ENCODE results near the gene FHIP2A. TPM values are rescaled to one million over a fixed set of nuclear protein-coding genes. Genes with fewer than 3 reads are reported as not detected.

The FHIP2A gene
- polyA plus RNA-seq, 3 donors = 4.4 to 9.6 (median 9.2) TPM

DNA sequence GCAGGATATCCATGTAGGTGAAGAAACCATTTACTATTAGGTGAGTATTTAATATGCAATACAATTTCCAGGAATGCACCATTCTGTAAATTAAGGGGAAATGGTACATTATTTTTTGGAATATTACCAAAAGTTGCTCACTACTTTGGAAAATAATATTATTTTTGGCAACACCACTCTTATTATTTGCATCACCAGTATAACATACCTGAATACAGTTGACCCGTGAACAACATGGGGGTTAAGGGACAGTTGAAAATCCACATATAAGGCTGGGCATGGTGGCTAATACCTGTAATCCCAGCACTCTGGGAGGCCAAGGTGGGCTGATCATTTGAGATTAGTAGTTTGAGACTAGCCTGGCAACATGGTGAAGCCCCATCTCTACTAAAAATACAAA lies 21.2 kb upstream of the FHIP2A start:
- peaks cover 4% of the 10 kb centered on the region for H3K4me1 Mint-ChIP-seq
- H4K20me1 ChIP-seq (ENCODE audit: insufficient read depth, low read length) = no peaks in the 10 kb centered on the region
- DNase-seq = no peak
- H3K79me2 ChIP-seq (ENCODE audit: insufficient read depth, low read length) = no peaks in the 10 kb centered on the region
- no peak overlapping the region for H2AFZ ChIP-seq (ENCODE audit: insufficient read depth, low read depth, low read length, poor library complexity, severe bottlenecking)
- H3K9me3 ChIP-seq (replicated peaks in 1 of 2; ENCODE audit: control insufficient read depth in 1 of 2, insufficient read depth in 1 of 2, low read length in 2 of 2) = no peaks in the 10 kb centered on the region
- H3K4me3 ChIP-seq (replicated peaks in 1 of 3; ENCODE audit: low read depth in 2 of 3, low read length in 3 of 3) = no peak overlapping the region
- no peak overlapping the region for H3K27ac ChIP-seq (ENCODE audit: low read depth in 1 of 2, low read length in 2 of 2)
- peaks cover 0 to 5% (median 1%) of the 10 kb centered on the region in 7 donors for H3K9me3 Mint-ChIP-seq
- no peaks in the 10 kb centered on the region for H3K36me3 Mint-ChIP-seq
- no peak overlapping the region for H3K4me3 Mint-ChIP-seq
- TF ChIP-seq, protein P1, sequence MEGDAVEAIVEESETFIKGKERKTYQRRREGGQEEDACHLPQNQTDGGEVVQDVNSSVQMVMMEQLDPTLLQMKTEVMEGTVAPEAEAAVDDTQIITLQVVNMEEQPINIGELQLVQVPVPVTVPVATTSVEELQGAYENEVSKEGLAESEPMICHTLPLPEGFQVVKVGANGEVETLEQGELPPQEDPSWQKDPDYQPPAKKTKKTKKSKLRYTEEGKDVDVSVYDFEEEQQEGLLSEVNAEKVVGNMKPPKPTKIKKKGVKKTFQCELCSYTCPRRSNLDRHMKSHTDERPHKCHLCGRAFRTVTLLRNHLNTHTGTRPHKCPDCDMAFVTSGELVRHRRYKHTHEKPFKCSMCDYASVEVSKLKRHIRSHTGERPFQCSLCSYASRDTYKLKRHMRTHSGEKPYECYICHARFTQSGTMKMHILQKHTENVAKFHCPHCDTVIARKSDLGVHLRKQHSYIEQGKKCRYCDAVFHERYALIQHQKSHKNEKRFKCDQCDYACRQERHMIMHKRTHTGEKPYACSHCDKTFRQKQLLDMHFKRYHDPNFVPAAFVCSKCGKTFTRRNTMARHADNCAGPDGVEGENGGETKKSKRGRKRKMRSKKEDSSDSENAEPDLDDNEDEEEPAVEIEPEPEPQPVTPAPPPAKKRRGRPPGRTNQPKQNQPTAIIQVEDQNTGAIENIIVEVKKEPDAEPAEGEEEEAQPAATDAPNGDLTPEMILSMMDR (IDR thresholded peaks at IDR 0.05) = no peak
- H3K27me3 Mint-ChIP-seq (ENCODE audit: low read depth in 3 of 3) = peaks cover 0 to 6% (median 3%) of the 10 kb centered on the region in 3 donors
- no peak overlapping the region for H3K4me2 ChIP-seq (replicated peaks; ENCODE audit: extremely low read depth, low read length, poor library complexity, severe bottlenecking)
- no peak overlapping the region for H3K9ac ChIP-seq (ENCODE audit: insufficient read depth, low read length, poor library complexity, severe bottlenecking)
- no peaks in the 10 kb centered on the region for H3K36me3 ChIP-seq (replicated peaks in 1 of 2; ENCODE audit: control insufficient read depth in 1 of 2, insufficient read depth in 2 of 2, low read length in 2 of 2)
- H3K27ac Mint-ChIP-seq = no peak overlapping the region
- H3K4me1 ChIP-seq (ENCODE audit: control insufficient read depth in 1 of 2, insufficient read depth in 2 of 2, low read length in 2 of 2) = no peaks in the 10 kb centered on the region
- intact Hi-C loops (cut with micrococcal nuclease) = no loop called here
- H3K27me3 ChIP-seq (ENCODE audit: control insufficient read depth in 2 of 2, insufficient read depth in 2 of 2, low read length in 2 of 2) = peaks cover 0 to 2% of the 10 kb centered on the region in 2 donors
- WGBS (ENCODE audit: insufficient coverage) = no CpG with 5 or more reads among the region's 1 CpG

- Mint-ChIP-seq H3K36me3 (no peaks in the 10 kb centered on the region), H3K4me1 (peaks cover 4% of the 10 kb centered on the region), H3K27ac (no peak overlapping the region), H3K9me3 (peaks cover 0 to 5% (median 1%) of the 10 kb centered on the region in 7 donors), H3K4me3 (no peak overlapping the region), H3K27me3 (ENCODE audit: low read depth in 3 of 3) (peaks cover 0 to 6% (median 3%) of the 10 kb centered on the region in 3 donors)
- Histone ChIP-seq H3K9me3 (replicated peaks in 1 of 2; ENCODE audit: control insufficient read depth in 1 of 2, insufficient read depth in 1 of 2, low read length in 2 of 2) (no peaks in the 10 kb centered on the region), H3K4me2 (replicated peaks; ENCODE audit: extremely low read depth, low read length, poor library complexity, severe bottlenecking) (no peak overlapping the region), H3K4me3 (replicated peaks in 1 of 3; ENCODE audit: low read depth in 2 of 3, low read length in 3 of 3) (no peak overlapping the region), H3K9ac (ENCODE audit: insufficient read depth, low read length, poor library complexity, severe bottlenecking) (no peak overlapping the region), H3K79me2 (ENCODE audit: insufficient read depth, low read length) (no peaks in the 10 kb centered on the region), H2AFZ (ENCODE audit: insufficient read depth, low read depth, low read length, poor library complexity, severe bottlenecking) (no peak overlapping the region), H3K27ac (ENCODE audit: low read depth in 1 of 2, low read length in 2 of 2) (no peak overlapping the region), H3K27me3 (ENCODE audit: control insufficient read depth in 2 of 2, insufficient read depth in 2 of 2, low read length in 2 of 2) (peaks cover 0 to 2% of the 10 kb centered on the region in 2 donors), H3K36me3 (replicated peaks in 1 of 2; ENCODE audit: control insufficient read depth in 1 of 2, insufficient read depth in 2 of 2, low read length in 2 of 2) (no peaks in the 10 kb centered on the region), H3K4me1 (ENCODE audit: control insufficient read depth in 1 of 2, insufficient read depth in 2 of 2, low read length in 2 of 2) (no peaks in the 10 kb centered on the region), H4K20me1 (ENCODE audit: insufficient read depth, low read length) (no peaks in the 10 kb centered on the region)
- DNase-seq = no peak
- intact Hi-C loops (cut with micrococcal nuclease) = no loop called here
- TF ChIP-seq, protein P1 (IDR thresholded peaks at IDR 0.05) = no peak
- WGBS (ENCODE audit: insufficient coverage) = 0% methylated on average over 1 of the region's 5 CpGs
These were observed 20.2 kb upstream of the FHIP2A start for GRCh38 chr10:114801411-114801813.
